Endothelial cell of umbilical vein (primary cell): ENCODE measurements around the gene EMC8. TPM values are rescaled to one million over a fixed set of nuclear protein-coding genes. Genes with fewer than 3 reads are reported as not detected.

ENCODE experiments used
- BruUV-seq: library from RNA; stranded (reverse); fragments of 400-500 nt; replicated peaks from 2 replicates; lab custom pipeline; 2021; lab: Mats Ljungman, UMichigan
- CTCF ChIA-PET: fragments of 300-600, 350-600 bp; sonication (Branson Sonifier 250); formaldehyde crosslinking; loops from one replicate; lab custom pipeline; 2021; ENCODE audit warnings: antibody characterized with exemption, inconsistent platforms; lab: Charles Lee
- POLR2A ChIA-PET: fragments of 300-600, 350-600 bp; sonication (Branson Sonifier 250); formaldehyde crosslinking; loops from one replicate; lab custom pipeline; 2021; ENCODE audit warnings: antibody characterized with exemption, inconsistent platforms; lab: Charles Lee
- DNase-seq: peaks from one replicate; pipeline ENCODE4 v3.0.0-alpha.2; 2011; ENCODE audit warnings: low read depth, low spot score
- FAIRE-seq: peaks from 2 replicates; lab custom pipeline; 2011; peaks lifted over from hg19 to GRCh38; lab: Jason Lieb, UNC
- H2AFZ ChIP-seq: 2 replicates; pipeline ENCODE4 v1.6.0; 2012; ENCODE audit warnings: low read depth, low read length, control low read depth, inconsistent platforms
- H3K27ac ChIP-seq: 2 replicates; pipeline ENCODE4 v1.5.1; 2011; ENCODE audit warnings: low read depth, mild to moderate bottlenecking, control low read depth, low read length, moderate library complexity; ENCODE audit not compliant: insufficient read depth
- H3K27me3 ChIP-seq, 2 experiments: 2 replicates each; pipeline versions ENCODE4 v1.6.0 to v1.6.1; 2011; ENCODE audit warnings: low read length in 2 of 2, mixed read lengths in 1 of 2; ENCODE audit not compliant: control insufficient read depth in 2 of 2, insufficient read depth in 2 of 2
- H3K36me3 ChIP-seq, 2 experiments: 2 replicates in 1 of 2; 3 replicates in 1 of 2; pipeline ENCODE4 v1.5.1; 2011; ENCODE audit warnings: low read length in 2 of 2, mild to moderate bottlenecking in 1 of 2, moderate library complexity in 1 of 2; ENCODE audit not compliant: control insufficient read depth in 2 of 2, insufficient read depth in 2 of 2; ENCODE audit errors: extremely low read depth in 1 of 2
- H3K4me1 ChIP-seq: 3 replicates; pipeline ENCODE4 v1.5.1; 2011; ENCODE audit warnings: mild to moderate bottlenecking, low read length; ENCODE audit not compliant: control insufficient read depth, insufficient read depth; ENCODE audit errors: extremely low read depth
- H3K4me2 ChIP-seq: 2 replicates; pipeline ENCODE4 v1.6.1; 2011; ENCODE audit warnings: low read length, control low read depth, mixed read lengths; ENCODE audit not compliant: insufficient read depth
- H3K4me3 ChIP-seq, 3 experiments: fragments of 200-600 bp in 1 of 3; sonication (generic), shearing (Covaris generic) in 1 of 3; replicated peaks in 1 of 3; 2 replicates each; pipeline ENCODE4 v1.5.1; 2011 to 2016; ENCODE audit warnings: control low read depth in 3 of 3, low read length in 3 of 3, mild to moderate bottlenecking in 2 of 3, inconsistent platforms in 1 of 3, low read depth in 1 of 3, moderate library complexity in 1 of 3; ENCODE audit not compliant: insufficient read depth in 1 of 3
- H3K79me2 ChIP-seq: 2 replicates; pipeline ENCODE4 v1.6.0; 2012; ENCODE audit warnings: low read length, inconsistent platforms; ENCODE audit not compliant: control insufficient read depth, insufficient read depth
- H3K9ac ChIP-seq: replicated peaks from 2 replicates; pipeline ENCODE3; 2011; ENCODE audit warnings: low read length, control low read depth; ENCODE audit not compliant: insufficient read depth; ENCODE audit errors: extremely low read depth
- H3K9me1 ChIP-seq: replicated peaks from 3 replicates; pipeline ENCODE4 v1.6.0; 2011; ENCODE audit warnings: mild to moderate bottlenecking, low read length; ENCODE audit not compliant: control insufficient read depth, insufficient read depth; ENCODE audit errors: extremely low read depth
- H3K9me3 ChIP-seq: replicated peaks from 2 replicates; pipeline ENCODE4 v1.5.1; 2012; ENCODE audit warnings: low read length, inconsistent platforms; ENCODE audit not compliant: control insufficient read depth, insufficient read depth
- H4K20me1 ChIP-seq: replicated peaks from 2 replicates; pipeline ENCODE3; 2011; ENCODE audit warnings: mild to moderate bottlenecking, low read length; ENCODE audit not compliant: control insufficient read depth, insufficient read depth; ENCODE audit errors: extremely low read depth
- CTCF ChIP-seq, 2 donors: IDR thresholded peaks; 1 replicate in 1 of 2; 2 replicates in 1 of 2; pipeline ENCODE4 v1.5.1; 2011; ENCODE audit warnings: low read length in 2 of 2, mild to moderate bottlenecking in 2 of 2, moderate library complexity in 2 of 2, control low read depth in 1 of 2, inconsistent platforms in 1 of 2, low read depth in 1 of 2; ENCODE audit not compliant: insufficient read depth in 1 of 2; ENCODE audit errors: extremely low read depth in 1 of 2
- EZH2 ChIP-seq: IDR thresholded peaks from 2 replicates; pipeline ENCODE4 v1.6.1; 2012; ENCODE audit warnings: borderline replicate concordance, low read depth, mild to moderate bottlenecking, moderate library complexity, low read length, inconsistent platforms; ENCODE audit not compliant: severe bottlenecking
- FOS ChIP-seq: IDR thresholded peaks from 2 replicates; pipeline ENCODE4 v1.6.1; 2011; ENCODE audit warnings: mild to moderate bottlenecking, low read length, moderate library complexity, borderline replicate concordance; ENCODE audit not compliant: insufficient read depth
- JUN ChIP-seq: IDR thresholded peaks from 2 replicates; pipeline ENCODE4 v1.6.1; 2011; ENCODE audit warnings: borderline replicate concordance, low read depth; ENCODE audit not compliant: insufficient read length, insufficient read depth
- MAX ChIP-seq: IDR thresholded peaks from 2 replicates; pipeline ENCODE4 v1.6.1; 2011; ENCODE audit not compliant: insufficient read depth, insufficient read length
- MYC ChIP-seq: IDR thresholded peaks from one replicate; pipeline ENCODE4 v1.6.1; 2011; ENCODE audit warnings: mild to moderate bottlenecking, low read depth, low read length
- POLR2A ChIP-seq: IDR thresholded peaks from 2 replicates; pipeline ENCODE4 v1.6.1; 2012; ENCODE audit warnings: low read depth, mild to moderate bottlenecking, control low read depth, low read length
- POLR2AphosphoS5 ChIP-seq: IDR thresholded peaks from 2 replicates; pipeline ENCODE4 v1.6.1; 2012; ENCODE audit warnings: low read depth, mild to moderate bottlenecking, control low read depth, low read length, moderate library complexity; ENCODE audit not compliant: insufficient read depth
- dilution Hi-C: fragments of 300-500 bp; cut with MboI; formaldehyde crosslinking; loops from one replicate; pipeline ENCODE4 v1.15.0; 2019; ENCODE audit warnings: low sequenced_read_pairs; ENCODE audit not compliant: extremely low pct_ligation_motif_present
- intact Hi-C: fragments of 100-400 bp; cut with micrococcal nuclease; formaldehyde crosslinking; loops from one replicate; pipeline ENCODE4 v1.10.0; 2022
- polyA plus RNA-seq, 4 experiments: library from polyadenylated mRNA; depleted of rRNA in 3 of 4; stranded (reverse) in 3 of 4; unstranded in 1 of 4; fragments of >200 nt; gene quantifications; 2 replicates each; pipeline versions ENCODE4 v1.2.1 to v1.2.3, GENCODE V29; 2011 to 2012; ENCODE audit warnings: missing spikeins in 1 of 4
- total RNA-seq: library from RNA; stranded (reverse); gene quantifications from 2 replicates; pipeline ENCODE4 v1.2.3, GENCODE V29; 2021

EMC8 gene
- total and polyA plus RNA-seq, 2 donors (not counting 3 experiments of a cell fraction or from before 2014, with no cell fraction given), result 51.2 to 59.6 TPM

GRCh38 chr16:85777583-85778310, 21.6 kb downstream of the EMC8 start:
- ChIA-PET CTCF (interaction anchor here (0.9 to 2.2 kb wide), 4 partner anchors 10 to 42 kb away, joined by 3 to 8 read pairs (median 6); no protein-coding TSS in a partner anchor), POLR2A (no interaction called here)
- Histone ChIP-seq H3K27me3 (no peaks in the 10 kb centered on the region), H3K27ac (peak overlapping the region; percentile 56), H3K9me1 (no peaks in the 10 kb centered on the region), H3K9me3 (no peaks in the 10 kb centered on the region), H3K4me1 (peaks cover 16% of the 10 kb centered on the region), H4K20me1 (no peaks in the 10 kb centered on the region), H3K9ac (peak overlapping the region; percentile 12), H3K4me3 (no peak overlapping the region), H2AFZ (no peak overlapping the region), H3K79me2 (no peaks in the 10 kb centered on the region), H3K4me2 (no peak overlapping the region), H3K36me3 (peaks cover 7 to 24% of the 10 kb centered on the region in 2 experiments)
- intact Hi-C loops, result loop anchor here (1.0 kb wide), 1 partner anchor 22 kb away; the partner anchor contains the start of genes COX4I1 and EMC8
- dilution Hi-C loops, result no loop called here
- no peak for FAIRE-seq
- no peak for DNase-seq
- no peak for TF ChIP-seq EZH2
- no peak for TF ChIP-seq FOS
- no peak for TF ChIP-seq MAX
- no peak for TF ChIP-seq POLR2AphosphoS5
- no peak for TF ChIP-seq POLR2A
- no peak for TF ChIP-seq CTCF (IDR thresholded peaks at IDR 0.05; ENCODE audit: extremely low read depth in 1 of 2, insufficient read depth in 1 of 2, low read depth in 1 of 2, low read length in 2 of 2)
- TF ChIP-seq JUN, result no peak
- TF ChIP-seq MYC, result no peak
- BruUV-seq, result no TSS peak
